ENCODE measurements around the gene CCDC142. TPM values are rescaled to one million over a fixed set of nuclear protein-coding genes. Genes with fewer than 3 reads are reported as not detected.

CCDC142 gene
- total RNA-seq, 1 experiment from 2014 or later, result 8.9 TPM

DNA sequence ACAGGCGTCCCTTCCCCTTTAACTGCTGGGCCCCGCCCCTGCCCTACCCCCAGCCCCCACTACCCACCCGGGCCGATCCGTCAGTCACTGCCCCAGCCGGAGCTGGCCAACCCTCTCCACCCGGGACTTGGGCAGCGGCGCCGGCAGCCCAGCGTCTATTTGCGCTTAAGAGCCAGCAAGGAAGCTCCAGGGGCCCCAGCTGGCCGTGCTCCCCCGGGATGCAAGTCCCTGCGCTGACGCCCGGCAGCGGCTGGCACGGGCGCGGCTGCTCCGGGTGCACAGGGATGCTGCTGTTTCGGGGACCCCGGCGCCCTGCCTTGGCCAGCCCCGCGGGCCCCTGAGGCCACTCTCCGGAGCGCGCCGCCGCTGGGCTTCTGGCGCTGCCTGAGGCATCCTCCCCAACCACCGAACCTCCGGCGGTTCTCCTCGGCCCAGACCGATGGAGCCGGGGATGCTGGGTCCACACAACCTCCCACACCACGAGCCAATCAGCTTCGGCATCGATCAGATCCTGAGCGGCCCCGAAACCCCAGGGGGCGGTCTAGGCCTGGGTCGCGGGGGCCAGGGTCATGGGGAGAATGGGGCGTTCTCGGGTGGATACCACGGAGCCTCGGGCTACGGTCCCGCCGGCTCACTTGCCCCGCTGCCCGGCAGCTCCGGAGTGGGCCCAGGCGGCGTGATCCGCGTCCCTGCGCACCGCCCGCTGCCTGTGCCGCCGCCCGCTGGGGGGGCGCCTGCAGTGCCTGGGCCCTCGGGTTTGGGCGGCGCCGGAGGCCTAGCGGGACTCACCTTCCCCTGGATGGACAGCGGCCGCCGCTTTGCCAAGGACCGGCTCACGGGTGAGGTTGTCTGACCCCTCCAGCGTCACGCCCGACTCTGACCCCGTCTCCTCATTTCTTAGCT is 31.8 kb upstream of the CCDC142 start, which contains the start of gene TLX2:
Gene TLX2, plus strand, starts transcription at position 83 of the 903 bp plus-strand sequence. Its CDS starts 357 bp downstream, at position 440.
- no peak for DNase-seq (ENCODE audit: low read depth)

DNA sequence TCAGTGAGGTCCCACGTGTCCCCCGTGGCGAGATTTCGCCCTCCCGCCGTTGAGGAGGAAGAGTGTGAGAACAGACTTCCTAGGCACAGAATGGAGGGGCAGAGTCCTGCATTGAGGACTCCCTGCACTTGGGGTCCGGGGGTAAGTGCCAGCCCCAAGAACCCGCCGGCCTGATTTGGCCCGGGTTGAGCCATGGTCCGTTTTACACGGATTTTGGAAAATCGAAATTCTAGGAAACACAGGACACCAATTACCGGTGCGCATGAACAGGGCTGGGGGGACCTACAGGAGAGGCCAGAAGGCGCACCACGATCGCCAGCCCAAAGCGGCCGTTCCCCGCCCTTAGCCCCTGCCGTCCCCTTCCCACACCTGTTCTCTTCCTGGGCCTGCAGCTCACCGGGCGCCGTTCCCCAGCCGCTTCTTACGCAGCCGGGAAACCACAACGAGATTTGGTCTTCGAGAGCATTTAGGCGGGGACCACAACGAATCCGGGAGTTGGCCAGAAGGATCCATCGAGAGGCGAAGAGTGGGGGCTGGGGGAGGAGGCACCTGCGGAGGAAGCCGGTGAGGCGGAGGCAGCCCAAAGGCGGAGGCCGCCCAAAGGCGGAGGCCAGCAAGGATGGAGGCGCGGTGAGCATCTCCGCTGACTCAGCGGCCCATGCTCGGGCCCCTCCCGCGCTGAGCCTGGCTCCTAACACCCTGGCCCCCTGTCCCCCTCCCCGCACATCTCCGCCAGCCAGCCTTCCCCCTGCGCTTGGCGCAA is 31.0 kb upstream of the CCDC142 start:
- DNase-seq (ENCODE audit: low read depth), result peak; percentile 43

DNA sequence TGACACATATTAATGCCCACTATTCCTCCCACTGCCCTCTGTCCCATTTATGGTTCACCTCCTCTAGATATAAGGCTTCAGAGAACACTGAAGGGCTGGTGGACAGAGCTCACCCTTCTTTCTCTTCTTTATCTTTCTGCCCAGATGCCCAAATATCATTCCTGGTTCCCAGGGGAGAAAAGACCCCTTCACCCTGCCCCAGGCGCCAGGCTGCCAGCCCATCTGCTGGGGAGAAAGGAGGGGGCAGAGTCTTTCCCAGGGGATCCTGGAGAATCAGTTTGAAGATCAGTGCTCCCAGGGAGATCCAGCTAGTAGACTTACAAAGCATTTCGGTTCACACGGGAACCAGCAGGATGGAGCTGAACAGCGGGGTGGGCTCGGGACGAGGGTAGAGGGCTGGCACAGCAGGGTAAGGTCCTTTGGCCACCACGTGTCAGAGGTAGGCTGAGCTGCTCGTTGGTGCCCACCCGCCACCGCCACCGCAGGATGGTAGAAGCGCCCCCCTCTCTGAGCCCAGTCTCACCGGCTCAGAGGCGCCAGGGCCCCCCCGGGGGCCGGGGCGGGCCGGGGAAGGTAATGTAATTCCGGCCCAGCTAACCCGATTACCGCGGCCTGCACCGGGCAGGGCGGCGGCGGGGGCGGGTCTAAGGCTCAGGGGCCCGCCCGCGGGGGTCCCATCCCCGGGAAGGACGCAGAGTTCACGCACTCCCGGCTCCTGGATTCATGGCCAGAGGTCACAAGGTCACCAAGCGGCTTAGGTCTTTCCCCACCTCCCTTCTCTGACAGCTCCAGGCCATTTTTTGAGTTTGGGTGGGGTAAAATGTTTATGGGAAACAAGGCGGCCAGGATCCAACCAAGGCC is 30.2 kb upstream of the CCDC142 start:
- no peak for DNase-seq (ENCODE audit: low read depth)

GRCh38 chr2:74511104-74511989 is 28.5 kb upstream of the CCDC142 start:
- peak; percentile 41 for DNase-seq (ENCODE audit: low read depth)

DNA sequence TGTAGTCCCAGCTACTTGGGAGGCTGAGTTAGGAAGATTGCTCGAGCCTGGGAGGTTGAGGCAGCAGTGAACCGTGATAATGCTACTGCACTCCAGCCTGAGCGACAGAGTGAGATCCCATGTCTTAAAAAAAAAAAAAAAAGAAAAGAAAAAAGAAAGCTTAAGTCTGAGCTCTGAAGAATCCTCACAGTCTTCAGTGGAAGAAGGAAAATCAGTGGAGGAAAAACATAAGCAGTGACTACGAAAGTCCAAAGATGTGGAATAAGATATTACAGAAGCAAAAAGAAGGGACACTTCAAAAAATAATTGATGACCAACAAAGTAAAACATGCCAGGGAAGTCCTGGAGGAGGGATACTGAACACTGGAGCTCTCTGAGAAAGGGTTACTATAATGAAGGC is 27.5 kb upstream of the CCDC142 start:
- no peak for DNase-seq (ENCODE audit: low read depth)

- DNase-seq (ENCODE audit: low read depth), result peak; percentile 40
Measured at GRCh38 chr2:74507926-74508520, 25.2 kb upstream of the CCDC142 start.

DNA sequence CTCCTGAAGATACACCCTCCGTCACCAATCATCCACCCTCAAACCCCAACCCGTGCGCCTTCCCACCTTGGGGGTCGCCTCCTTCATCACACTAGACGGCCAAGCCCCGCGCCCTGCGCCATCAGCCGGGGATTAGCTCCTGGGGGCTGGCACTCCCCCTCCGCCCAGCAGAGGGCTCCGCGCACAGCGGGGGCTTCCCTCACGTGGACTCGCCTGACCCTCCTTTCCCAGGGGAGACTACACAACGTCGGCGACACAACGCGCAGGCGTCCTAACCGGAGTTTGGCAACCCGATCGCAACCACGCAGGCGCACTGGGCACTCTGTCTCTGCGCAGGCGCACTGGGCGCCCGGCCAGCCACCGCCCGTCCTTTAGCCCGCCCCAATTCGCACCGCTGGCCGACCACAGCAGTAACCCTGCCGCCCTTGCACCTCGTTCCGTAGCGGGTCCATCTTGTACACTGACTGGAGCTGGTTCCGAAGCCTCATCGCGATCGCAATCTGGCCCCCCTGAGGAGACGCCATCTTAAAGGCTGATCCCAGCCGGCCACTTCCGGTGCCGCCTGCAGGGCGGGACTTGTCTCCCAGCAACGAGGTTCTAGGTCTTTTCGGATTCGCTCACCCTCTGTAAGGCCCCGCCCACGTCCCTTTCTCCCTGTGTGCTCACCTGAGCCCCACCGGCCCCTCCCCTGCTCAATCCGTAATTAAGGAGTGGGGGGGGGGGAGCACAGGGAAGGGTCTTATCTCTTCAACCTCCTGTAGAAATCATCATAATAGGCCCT is 24.5 kb upstream of the CCDC142 start, which contains the start of gene PCGF1:
Gene PCGF1, minus strand, starts transcription at position 551 of the 781 bp plus-strand sequence. Its CDS starts 27 bp downstream, at position 524.
- DNase-seq (ENCODE audit: low read depth), result peak; percentile 98

GRCh38 chr2:74505448-74506246 is 22.8 kb upstream of the CCDC142 start:
- no peak for DNase-seq (ENCODE audit: low read depth)

DNA sequence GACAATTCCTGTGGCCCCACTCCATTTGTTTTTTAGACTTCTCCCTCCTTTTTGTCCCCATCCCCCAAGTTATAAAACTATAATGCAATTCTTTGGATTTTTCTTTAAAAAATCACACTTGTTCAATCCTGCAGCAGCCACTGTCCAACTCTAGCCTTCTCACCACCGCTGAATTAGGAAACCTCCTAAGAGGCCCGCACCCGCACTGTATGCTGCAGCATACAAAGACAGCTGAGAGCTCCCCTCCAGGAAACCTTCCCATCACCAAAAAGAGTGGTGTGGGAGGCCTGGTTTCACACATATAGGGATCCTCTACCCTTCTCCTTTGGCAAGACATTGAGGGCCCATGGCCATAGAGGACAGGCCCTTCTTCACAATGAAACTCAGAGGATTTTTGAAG is 21.8 kb upstream of the CCDC142 start:
- DNase-seq (ENCODE audit: low read depth), result no peak

GRCh38 chr2:74503506-74504475 is 21.0 kb upstream of the CCDC142 start:
- DNase-seq (ENCODE audit: low read depth), result no peak

DNA sequence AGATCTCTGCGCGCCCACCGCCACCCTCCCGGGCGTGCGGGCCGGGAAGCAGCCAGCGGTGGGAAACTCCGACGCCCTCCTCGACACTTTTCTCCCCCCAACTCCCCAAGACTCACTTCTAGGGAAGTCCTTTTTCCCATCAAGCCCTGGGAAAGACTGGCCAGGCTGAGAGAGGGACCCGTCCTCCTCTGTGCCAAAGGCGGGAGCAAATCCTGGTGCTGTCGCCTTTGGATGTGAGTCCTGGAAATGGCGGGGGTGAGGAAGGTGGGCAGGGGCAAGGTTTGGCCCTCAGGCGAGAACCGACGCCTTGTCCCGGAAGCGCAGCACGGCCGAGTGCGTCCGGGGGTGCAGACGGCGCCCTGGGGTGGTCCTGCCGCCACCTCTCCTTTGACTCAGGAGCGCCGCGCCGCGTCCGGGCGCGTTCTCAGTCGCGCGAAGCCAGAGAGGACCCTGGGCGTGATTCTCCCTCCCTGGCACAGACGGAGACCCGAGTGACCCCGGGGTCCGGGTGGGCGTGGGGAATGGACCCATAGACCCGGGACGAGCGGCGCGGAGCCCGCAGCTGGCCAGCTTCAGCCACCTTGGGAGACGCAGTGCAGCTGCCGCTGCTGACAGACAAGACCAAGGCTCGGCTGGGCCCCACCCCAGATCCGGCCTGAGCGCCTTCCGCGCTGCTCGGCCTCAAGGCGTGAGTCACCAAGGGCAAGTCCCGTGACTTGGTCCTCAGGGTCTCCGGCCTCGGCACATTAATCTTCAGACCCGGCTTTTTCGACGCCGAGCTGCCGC is 20.1 kb upstream of the CCDC142 start:
- peak; percentile 87 for DNase-seq (ENCODE audit: low read depth)

DNA sequence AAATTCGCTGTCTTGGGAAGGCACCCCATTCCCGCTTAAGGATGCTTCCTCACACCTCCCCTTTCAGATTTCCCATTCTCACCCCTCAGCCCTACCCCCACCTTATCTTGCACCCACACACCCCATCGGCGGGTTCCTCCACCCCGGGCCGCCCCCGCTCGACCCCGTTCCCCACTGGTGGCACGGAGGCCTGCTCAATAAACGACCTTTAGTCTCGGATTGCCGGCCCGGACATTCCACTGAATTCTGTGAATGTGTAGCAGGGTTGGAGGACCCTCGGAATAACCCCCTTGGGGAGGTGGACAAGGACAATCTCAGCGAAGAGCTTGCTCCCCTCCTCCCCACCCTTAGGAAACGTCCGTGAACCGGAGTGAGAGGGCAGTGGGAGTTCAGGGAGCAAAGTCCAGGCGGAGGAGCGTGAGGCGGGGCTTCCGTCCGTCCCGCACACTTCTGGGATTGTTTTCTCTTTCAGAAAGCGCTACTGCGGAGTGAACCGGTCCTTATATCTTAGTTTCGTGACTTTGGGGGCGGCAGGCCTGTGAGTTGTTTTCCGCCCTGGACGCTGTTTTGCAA is 19.4 kb upstream of the CCDC142 start:
- DNase-seq (ENCODE audit: low read depth), result no peak

DNA sequence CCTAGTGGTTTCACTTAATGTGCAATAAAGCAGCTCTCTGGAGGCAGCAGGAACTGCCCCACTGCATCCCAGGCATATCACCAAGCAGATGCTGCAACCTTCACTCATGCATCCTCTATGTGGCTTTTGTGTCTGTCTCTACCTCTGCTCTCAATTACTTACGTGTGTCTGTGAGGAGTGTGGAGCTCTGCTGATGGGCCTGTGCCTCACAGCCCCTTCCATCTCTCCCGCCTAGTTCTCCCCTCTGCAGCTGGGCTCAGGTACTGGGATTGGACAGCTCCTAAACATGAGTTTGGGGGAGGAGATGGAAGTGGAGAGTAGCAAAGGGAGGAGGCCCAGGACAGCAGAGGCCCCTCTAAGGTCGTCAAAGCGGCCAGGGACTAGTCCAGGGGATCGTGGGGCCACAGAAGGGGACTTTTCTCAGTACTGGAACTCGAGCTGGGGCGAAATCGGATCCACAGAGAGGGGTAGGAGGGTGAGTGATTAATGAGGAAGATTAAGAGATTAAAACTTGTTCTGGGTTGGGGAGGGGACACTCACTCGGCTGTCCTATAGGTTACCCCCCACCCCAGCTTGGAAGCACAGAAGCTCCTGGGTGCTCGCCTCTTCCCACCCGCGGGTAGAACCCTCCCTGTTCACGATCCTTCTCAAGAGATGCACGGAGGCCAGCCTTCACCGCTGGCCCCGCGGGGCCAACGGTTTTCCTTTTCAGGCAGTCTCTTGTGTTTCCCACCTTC is 18.7 kb upstream of the CCDC142 start:
- no peak for DNase-seq (ENCODE audit: low read depth)

GRCh38 chr2:74500578-74500946 is 17.8 kb upstream of the CCDC142 start:
- no peak for DNase-seq (ENCODE audit: low read depth)

GRCh38 chr2:74499940-74500577 is 17.3 kb upstream of the CCDC142 start:
- no peak for DNase-seq (ENCODE audit: low read depth)
